Thoracic aorta (tissue), 2 donors: ENCODE measurements around the gene SMIM20. TPM values are rescaled to one million over a fixed set of nuclear protein-coding genes. Genes with fewer than 3 reads are reported as not detected.

ENCODE experiments used
- total RNA-seq, 2 donors: library from RNA; depleted of rRNA; stranded (reverse); fragments of >200 nt; gene quantifications; one replicate each; pipeline versions ENCODE4 v1.1.0 to v1.2.3, GENCODE V29; 2016

The SMIM20 gene
- total RNA-seq, 2 donors from 2014 or later, result 20.1 to 21.3 TPM

Other genes starting within 250 kb of the SMIM20 start
- 10 to 100 TPM in 1 of 2 donors, 1 to 10 TPM in 1; 9.9 to 34.8 TPM for gene SEL1L3, start 51.2 kb upstream of the SMIM20 start, total RNA-seq